ENCODE measurements around the gene TMOD1. TPM values are rescaled to one million over a fixed set of nuclear protein-coding genes. Genes with fewer than 3 reads are reported as not detected.

TMOD1 gene
- total and polyA plus RNA-seq, 10 of the 15 experiments (the other 5 are each of a cell fraction or from before 2014, with no cell fraction given): 4.0 to 44.1 (median 15.4) TPM

DNA sequence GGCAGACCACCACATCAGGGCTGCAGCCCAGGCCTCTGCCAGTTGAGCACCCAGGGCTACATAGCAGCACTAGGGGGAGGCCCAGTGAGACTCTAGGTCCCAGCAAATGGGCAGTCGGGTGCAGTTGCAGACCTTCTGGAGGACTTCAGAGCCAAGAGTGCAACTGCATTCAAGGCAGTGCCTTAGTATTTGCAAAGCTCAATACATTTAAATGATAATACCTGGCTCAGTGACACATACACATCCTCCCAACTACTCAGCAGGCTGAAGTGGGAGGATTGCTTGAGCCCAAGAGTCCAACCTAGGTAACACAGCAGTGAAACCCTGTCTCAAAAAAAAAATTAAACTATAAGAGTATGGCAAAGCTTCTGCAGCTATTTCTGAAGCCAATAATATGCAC lies 38.6 kb upstream of the TMOD1 start:
- ATAC-seq (no peak), FAIRE-seq (no peak), DNase-seq (ENCODE audit: low read depth, low spot score) (no peak)
- peaks cover 0 to 8% of the 10 kb centered on the region in 2 experiments; a peak in 2 of 4 replicates for H3K36me3 ChIP-seq (ENCODE audit: control insufficient read depth in 2 of 2, insufficient read depth in 2 of 2, low read length in 1 of 2)
- no peak overlapping the region for H3K27ac ChIP-seq (ENCODE audit: control insufficient read depth, insufficient read depth)
- no peaks in the 10 kb centered on the region for H3K27me3 ChIP-seq (replicated peaks in 1 of 2; ENCODE audit: control insufficient read depth in 2 of 2, insufficient read depth in 2 of 2, low read length in 1 of 2)
- no peak for TF ChIP-seq FOS (IDR thresholded peaks at IDR 0.05; ENCODE audit: borderline replicate concordance, extremely low read depth, insufficient read length)
- no peak for TF ChIP-seq ZNF384 (IDR thresholded peaks at IDR 0.05; ENCODE audit: borderline replicate concordance, low read depth, low read length)
- no peak for TF ChIP-seq POLR2AphosphoS2 (IDR thresholded peaks at IDR 0.05; ENCODE audit: low read depth, low read length)
- no peak for TF ChIP-seq SIX5 (IDR thresholded peaks at IDR 0.05; ENCODE audit: low read depth, low read length, severe bottlenecking)
- no peak for TF ChIP-seq JUND (IDR thresholded peaks at IDR 0.05; ENCODE audit: low read depth, low read length)
- TF ChIP-seq, protein P1, sequence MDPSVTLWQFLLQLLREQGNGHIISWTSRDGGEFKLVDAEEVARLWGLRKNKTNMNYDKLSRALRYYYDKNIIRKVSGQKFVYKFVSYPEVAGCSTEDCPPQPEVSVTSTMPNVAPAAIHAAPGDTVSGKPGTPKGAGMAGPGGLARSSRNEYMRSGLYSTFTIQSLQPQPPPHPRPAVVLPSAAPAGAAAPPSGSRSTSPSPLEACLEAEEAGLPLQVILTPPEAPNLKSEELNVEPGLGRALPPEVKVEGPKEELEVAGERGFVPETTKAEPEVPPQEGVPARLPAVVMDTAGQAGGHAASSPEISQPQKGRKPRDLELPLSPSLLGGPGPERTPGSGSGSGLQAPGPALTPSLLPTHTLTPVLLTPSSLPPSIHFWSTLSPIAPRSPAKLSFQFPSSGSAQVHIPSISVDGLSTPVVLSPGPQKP (IDR thresholded peaks at IDR 0.05; ENCODE audit: low read depth, low read length): no peak
- no peak for TF ChIP-seq BRCA1 (IDR thresholded peaks at IDR 0.05; ENCODE audit: low read depth, low read length)
- ChIA-PET POLR2A (interaction anchor here (0.6 to 0.7 kb wide), 3 partner anchors 50 to 135 kb away, joined by 5 to 8 read pairs (median 8); no protein-coding TSS in a partner anchor), CTCF (interaction anchor here (0.9 to 14.9 kb wide), 7 partner anchors 9 to 150 kb away, joined by 3 to 515 read pairs (median 4); partner anchors contain the start of gene TMOD1), SMC1A (ENCODE audit: uncharacterized antibody, unreplicated experiment) (interaction anchor here (0.6 to 1.5 kb wide), 7 partner anchors 19 to 606 kb away, joined by 3 to 4 read pairs (median 3); no protein-coding TSS in a partner anchor), RAD21 (ENCODE audit: unreplicated experiment) (interaction anchor here (0.6 to 1.5 kb wide), 5 partner anchors 38 to 609 kb away, joined by 3 to 5 read pairs (median 3); partner anchors contain the start of genes TMOD1 and ZNF782)
- no peak overlapping the region for H3K9ac ChIP-seq (ENCODE audit: control insufficient read depth, insufficient read depth, low read length)
- no peaks in the 10 kb centered on the region for H3K9me3 ChIP-seq (replicated peaks; ENCODE audit: control insufficient read depth, insufficient read depth, low read length)
- no peak overlapping the region for H2AFZ ChIP-seq (ENCODE audit: control insufficient read depth, low read depth, low read length)
- intact Hi-C loops (cut with micrococcal nuclease; ENCODE audit: unreplicated experiment): no loop called here
- H3K4me3 ChIP-seq: no peak overlapping the region
- BruUV-seq (replicated peaks): no TSS peak
- H3K4me1 ChIP-seq (ENCODE audit: control insufficient read depth, insufficient read depth, low read length): no peaks in the 10 kb centered on the region
- no peaks in the 10 kb centered on the region for H3K79me2 ChIP-seq (ENCODE audit: control insufficient read depth, insufficient read depth, low read length)
- in situ Hi-C loops (cut with MboI): loop anchor here (5.0 kb wide), 1 partner anchor 51 kb away; the partner anchor contains the start of gene TDRD7
- no peak overlapping the region for H3K4me2 ChIP-seq (ENCODE audit: control insufficient read depth, insufficient read depth)
- WGBS (ENCODE audit: insufficient coverage, insufficient replicate concordance, low lambda C conversion rate, missing lambda C conversion rate): 90% methylated on average over 1 of the region's 1 CpG
- no peaks in the 10 kb centered on the region for H4K20me1 ChIP-seq (ENCODE audit: control insufficient read depth, insufficient read depth)
